CD4-positive, alpha-beta T cell treated with Interleukin-4 for 4 hours (primary cell): ENCODE results near the gene C1orf52.

Source experiments
- DNase-seq: peaks from one replicate; pipeline ENCODE4 v3.0.0-alpha.2; 2020

Gene C1orf52

GRCh38 chr1:85259118-85259911 is at the start of gene C1orf52:
Gene C1orf52, minus strand, starts transcription at chr1:85259662. Its CDS starts 29 bp downstream, at chr1:85259633.
- peak; percentile 91 for DNase-seq

DNA sequence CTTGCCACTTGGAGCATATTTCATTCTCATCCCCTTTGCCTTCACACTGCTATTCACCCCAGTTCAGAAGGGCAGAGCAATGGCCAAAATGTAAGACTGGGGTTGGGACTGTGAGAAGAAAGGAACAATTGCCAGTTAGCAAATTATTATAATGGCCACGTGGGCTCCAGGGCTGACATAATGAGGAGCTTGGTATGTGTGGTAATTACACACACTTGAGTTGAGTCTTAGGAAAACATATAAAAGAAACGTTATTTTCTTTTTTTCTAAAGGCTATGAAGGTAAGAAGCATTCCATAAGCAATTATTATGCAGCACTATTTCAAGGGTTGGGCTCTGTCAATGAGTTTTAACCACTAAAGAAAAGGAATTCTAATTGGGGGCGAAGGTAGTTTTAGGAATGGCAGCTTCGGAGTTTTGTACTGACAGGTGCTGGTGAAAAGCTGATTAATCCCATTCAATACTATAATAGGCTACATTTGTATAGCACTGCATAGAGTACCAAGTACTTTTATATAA is 49.4 kb upstream of the C1orf52 start:
- no peak for DNase-seq

DNA sequence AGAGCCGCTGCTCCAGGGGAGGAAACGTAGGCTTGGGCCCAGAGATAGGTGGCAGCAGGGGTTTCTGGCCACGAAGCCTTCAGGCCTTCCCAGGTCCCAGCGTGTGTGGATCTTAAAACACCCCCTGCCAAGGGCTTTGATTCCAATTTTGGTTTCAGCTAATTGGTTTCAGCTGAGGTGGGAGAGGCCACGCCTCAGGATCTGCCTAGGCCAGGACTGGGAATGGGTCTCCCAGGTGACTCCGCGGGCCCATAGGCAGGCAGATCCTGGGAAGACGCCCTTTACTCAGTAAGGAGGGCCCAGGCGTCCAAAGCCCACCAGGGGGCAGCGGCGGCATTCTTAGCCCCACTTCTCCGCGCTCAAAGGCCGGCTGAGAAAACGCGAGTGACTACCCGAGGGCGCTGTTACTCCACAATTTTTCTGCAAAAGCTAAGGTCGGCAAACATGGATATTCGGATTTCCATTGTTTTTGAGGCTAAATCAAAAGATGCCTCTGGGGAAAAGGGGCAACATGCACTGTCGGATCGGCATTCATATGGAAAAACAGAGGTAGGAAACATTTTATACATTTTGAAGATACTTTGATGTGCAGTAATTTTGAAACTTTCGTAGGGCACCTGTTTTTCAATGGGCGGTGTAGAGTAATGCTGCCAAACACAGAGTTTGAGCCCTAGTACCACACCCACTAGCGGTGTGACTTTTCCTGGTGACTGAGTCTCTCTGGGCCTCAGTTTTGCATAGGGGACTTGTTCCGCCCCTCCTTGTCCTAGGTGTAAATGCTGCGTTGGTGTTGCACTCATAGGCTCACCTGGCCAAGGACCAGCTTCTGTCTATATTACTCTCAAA is 48.7 kb upstream of the C1orf52 start:
- peak; percentile 48 for DNase-seq

GRCh38 chr1:85306236-85306635 is 46.8 kb upstream of the C1orf52 start:
- DNase-seq: no peak

GRCh38 chr1:85303440-85304162 is 44.1 kb upstream of the C1orf52 start:
- DNase-seq: no peak

DNA sequence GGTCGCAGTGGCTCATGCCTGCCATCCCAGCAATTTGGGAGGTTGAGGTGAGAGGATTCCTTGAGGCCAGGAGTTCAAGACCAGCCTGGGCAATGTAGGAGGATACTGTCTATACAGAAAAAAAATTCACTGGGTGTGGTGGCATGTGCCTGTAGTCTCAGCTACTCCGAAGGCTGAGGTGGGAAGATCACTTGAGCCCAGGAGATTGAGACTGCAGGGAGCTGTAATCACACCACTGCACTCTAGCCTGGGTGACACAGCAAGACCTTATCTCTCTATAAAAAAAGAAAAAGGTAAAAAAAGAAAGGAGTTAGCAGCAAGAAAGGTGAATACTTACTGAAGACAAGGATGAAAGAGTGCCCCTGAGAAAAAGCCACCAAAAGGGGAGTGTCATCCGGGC is 40.7 kb upstream of the C1orf52 start:
- DNase-seq: no peak

- peak; percentile 75 for DNase-seq
Measured at GRCh38 chr1:85297855-85298629, 38.6 kb upstream of the C1orf52 start.

DNA sequence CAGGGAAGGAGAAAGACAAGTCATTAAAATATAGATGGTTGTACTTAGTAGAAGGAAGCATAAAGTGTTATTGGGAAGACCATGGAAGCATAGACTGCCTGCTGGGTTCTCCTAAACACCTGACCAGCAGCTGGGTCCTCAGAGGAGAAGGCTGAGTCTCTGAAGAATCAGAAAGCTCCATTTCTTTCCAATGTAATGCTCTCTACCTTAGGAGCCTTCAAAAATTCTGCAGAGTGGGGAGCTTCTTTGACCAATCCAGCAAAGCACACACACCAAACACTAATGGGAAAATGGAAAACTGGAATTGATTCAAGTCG is 38.0 kb upstream of the C1orf52 start:
- DNase-seq: no peak

- DNase-seq: no peak
Measured at GRCh38 chr1:85296980-85297379, 37.5 kb upstream of the C1orf52 start.

DNA sequence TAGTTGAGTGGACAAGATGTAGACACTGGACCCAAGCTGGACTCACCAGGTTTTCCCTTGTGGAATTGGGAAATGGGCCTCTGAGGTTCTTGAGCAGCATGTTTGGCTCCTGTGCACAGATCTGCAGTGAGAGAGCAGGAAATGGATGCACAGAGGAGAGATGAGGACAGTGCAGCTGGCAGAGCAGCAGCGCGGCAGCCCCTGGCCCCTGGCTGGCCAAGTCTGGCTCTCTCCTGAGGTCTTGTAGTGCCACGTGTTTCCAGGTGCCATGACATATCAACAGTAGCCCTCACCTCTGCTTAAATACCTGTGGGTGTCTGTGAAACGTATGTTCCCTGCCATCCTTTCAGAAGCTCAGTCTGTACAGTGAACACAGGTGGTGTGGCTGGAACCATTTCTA is 36.2 kb upstream of the C1orf52 start:
- no peak for DNase-seq

DNA sequence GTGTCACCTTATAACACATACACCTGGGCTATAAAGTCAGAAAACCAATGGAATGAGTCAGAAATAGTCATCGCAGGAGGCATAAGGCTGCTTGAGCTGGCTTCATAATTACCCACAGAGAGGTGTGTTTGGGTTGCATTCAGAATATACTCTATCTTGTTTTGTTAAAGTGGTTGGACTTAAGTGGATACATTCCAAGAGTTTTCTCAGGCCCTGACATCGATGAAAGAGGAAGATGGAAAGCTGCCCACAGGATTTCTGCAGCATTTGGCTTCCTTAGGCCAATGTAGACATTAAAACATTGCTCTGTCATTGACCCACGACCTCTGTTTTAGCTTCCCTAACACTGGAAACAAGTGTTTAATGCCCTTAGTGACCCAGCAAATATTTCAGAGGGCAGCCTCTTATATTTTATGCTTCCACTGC is 35.6 kb upstream of the C1orf52 start:
- DNase-seq: no peak

DNA sequence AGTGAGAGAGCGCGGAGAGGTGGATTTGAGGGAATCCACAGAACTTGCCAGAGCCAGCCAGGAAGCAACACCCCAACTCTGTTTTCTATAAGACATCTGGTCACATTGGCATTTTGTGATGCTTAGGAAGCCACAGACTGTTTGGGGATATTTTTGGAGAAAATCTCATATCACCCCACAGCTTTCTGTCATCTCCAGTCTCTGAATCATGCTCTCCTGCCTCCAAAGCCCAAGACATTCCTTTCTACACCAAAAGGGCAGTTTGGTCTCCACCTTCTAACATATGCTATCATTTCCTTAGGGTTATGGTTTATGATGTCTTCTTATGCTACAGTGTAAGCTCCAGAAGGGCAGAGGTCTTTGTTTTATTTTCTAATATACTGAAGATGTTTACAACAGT is 31.4 kb upstream of the C1orf52 start:
- no peak for DNase-seq

GRCh38 chr1:85289848-85290335 is 30.4 kb upstream of the C1orf52 start:
- DNase-seq: no peak

GRCh38 chr1:85289207-85289847 is 29.9 kb upstream of the C1orf52 start:
- DNase-seq: no peak

DNA sequence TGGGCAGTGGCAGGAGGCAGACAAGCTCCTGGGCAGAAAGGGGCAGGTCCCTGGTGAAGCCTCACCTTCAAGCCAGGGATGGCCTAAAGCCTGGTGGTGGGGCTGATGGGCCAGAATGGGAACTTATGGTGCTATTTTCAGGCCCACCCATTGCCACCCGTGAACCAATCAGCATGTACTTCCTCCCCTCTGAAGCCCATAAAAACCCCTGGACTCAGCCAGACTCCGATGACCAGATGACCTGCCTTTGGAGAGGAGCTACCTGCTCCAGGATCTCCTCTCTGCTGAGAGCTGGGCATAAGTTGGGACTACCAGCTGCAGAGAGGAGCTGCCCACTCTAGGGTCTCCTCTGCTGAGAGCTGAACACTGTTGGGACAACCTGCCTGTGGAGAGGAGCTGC is 24.7 kb upstream of the C1orf52 start:
- DNase-seq: no peak

GRCh38 chr1:85283475-85284199 is 24.2 kb upstream of the C1orf52 start:
- no peak for DNase-seq

- DNase-seq: no peak
Measured at GRCh38 chr1:85282424-85282823, 23.0 kb upstream of the C1orf52 start.

- no peak for DNase-seq
Measured at GRCh38 chr1:85280636-85281035, 21.2 kb upstream of the C1orf52 start.

DNA sequence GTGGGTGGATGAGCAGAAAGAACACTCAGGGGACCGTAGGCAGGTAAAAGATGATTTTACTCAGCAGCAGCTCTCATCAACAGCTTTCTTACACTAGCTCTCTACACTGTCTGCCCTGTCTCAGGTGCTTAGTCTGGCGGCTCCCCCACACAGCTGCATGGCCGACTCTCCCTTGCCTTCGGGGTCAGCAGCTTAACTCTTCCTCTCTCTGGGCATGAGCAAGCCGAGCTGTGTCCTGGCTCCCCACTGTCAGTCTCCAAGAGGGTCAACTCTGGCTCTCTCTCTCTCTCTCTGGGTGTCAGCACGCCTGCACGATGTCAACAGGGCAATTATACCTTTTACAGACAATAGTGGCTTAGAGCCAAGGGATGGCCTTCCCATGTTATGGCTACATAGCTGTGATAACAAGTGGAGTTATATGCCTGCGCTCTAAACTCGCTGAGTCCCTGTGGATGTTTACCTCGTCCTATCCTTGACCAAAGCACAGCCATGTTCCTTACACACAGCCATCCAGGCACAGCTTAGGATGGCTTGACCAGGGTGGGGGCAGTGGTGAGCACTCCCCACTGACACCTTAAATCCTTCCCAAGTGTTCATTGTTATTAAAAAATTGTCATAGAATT is 20.1 kb upstream of the C1orf52 start:
- DNase-seq: no peak

GRCh38 chr1:85278853-85279314 is 19.4 kb upstream of the C1orf52 start:
- peak; percentile 71 for DNase-seq
